ENCODE measurements around the gene UBQLN3.

Gene UBQLN3

DNA sequence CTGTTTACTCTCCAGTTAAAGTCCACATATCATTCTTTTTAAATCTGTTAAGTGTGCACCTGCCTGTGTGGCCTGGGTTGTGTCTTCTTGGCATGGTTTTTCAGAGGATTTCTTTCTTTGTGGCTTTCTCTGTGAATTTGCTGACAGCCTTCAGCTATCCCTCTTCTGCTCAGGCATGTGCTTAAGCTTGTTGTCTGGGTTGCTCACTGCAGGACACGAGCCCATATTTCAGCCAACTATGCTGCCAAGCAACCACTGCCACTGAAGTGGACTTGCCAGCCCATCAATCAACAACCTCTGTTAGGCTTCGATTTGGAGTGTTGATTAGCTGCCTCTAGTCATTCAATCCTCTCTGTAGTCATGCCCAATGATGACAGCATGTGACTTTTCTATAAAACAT is 42.2 kb downstream of the UBQLN3 start:
- H3K27me3 ChIP-seq (ENCODE audit: low read depth, low read length): no peaks in the 10 kb centered on the region
- no peaks in the 10 kb centered on the region for H3K36me3 ChIP-seq (ENCODE audit: control insufficient read depth in 1 of 2, insufficient read depth in 2 of 2, low read length in 2 of 2)
- no peak overlapping the region for H3K27ac ChIP-seq (ENCODE audit: low read length)
- H3K9me3 ChIP-seq (ENCODE audit: control insufficient read depth in 1 of 2, low read length in 2 of 2): no peaks in the 10 kb centered on the region
- H3K4me1 ChIP-seq (ENCODE audit: control insufficient read depth in 1 of 2, insufficient read depth in 2 of 2, low read length in 2 of 2): no peaks in the 10 kb centered on the region
- H3K4me3 ChIP-seq (ENCODE audit: low read depth in 1 of 2, low read length in 2 of 2): no peak overlapping the region

DNA sequence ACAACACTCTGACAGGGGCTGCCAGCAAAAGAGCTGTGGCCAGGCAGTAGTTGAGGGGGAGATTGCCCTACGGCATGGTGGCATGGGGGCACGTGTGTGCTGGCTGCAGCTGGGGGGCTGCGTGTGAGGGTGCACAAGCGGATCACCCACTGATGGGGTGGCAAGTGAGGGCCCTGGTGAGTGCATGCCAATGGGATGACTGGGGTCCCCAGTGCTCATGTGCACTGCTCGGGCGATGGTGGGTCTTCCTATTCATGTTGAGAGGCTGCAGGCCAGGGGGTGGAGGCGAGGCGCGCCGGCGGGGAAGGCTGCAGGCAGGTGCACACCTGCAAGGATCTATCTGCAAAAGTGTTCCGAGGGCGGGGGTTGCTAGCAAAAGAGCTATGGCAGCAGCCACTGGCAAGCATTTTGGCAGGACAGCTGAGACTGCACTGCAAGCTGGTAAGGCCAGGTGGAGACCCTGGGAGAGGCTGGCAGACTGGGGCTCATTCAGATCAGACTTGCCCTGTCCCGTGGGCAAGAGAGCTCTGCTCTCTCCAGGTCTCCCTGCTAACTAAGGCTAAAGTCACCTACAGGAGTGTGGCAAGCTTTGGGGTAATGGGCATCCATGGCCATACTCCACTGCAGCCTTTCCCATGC is 48.7 kb downstream of the UBQLN3 start:
- Histone ChIP-seq H3K4me3 (ENCODE audit: low read depth in 1 of 2, low read length in 2 of 2) (no peak overlapping the region), H3K4me1 (ENCODE audit: control insufficient read depth in 1 of 2, insufficient read depth in 2 of 2, low read length in 2 of 2) (no peaks in the 10 kb centered on the region), H3K9me3 (ENCODE audit: control insufficient read depth in 1 of 2, low read length in 2 of 2) (no peaks in the 10 kb centered on the region), H3K36me3 (ENCODE audit: control insufficient read depth in 1 of 2, insufficient read depth in 2 of 2, low read length in 2 of 2) (no peaks in the 10 kb centered on the region), H3K27me3 (ENCODE audit: low read depth, low read length) (no peaks in the 10 kb centered on the region), H3K27ac (ENCODE audit: low read length) (no peak overlapping the region)

All from muscle layer of duodenum (tissue), 2 donors.